KMS-11 (cell line): ENCODE results near the gene PCSK6.

ENCODE experiments used
- H2AFZ ChIP-seq: fragments of 200-600 bp; sonication (generic); 2 replicates; pipeline ENCODE4 v1.6.1; 2016; ENCODE audit warnings: antibody characterized with exemption, mixed run types, low read depth
- H3K27ac ChIP-seq: fragments of 200-600 bp; sonication (generic); 2 replicates; pipeline ENCODE4 v1.6.1; 2016; ENCODE audit warnings: mild to moderate bottlenecking, mixed run types
- H3K27me3 ChIP-seq: fragments of 200-600 bp; sonication (generic); 2 replicates; pipeline ENCODE4 v1.6.1; 2017; ENCODE audit warnings: mild to moderate bottlenecking, low read depth, mixed run types, moderate library complexity; ENCODE audit not compliant: insufficient read depth
- H3K36me3 ChIP-seq: fragments of 200-600 bp; sonication (generic); 2 replicates; pipeline ENCODE4 v1.6.1; 2017; ENCODE audit warnings: mild to moderate bottlenecking, mixed run types; ENCODE audit not compliant: insufficient read depth
- H3K4me1 ChIP-seq: fragments of 200-600 bp; sonication (generic); 2 replicates; pipeline ENCODE4 v1.6.1; 2016; ENCODE audit warnings: mild to moderate bottlenecking, low read depth, mixed run types; ENCODE audit not compliant: poor library complexity, severe bottlenecking
- H3K4me2 ChIP-seq: fragments of 200-600 bp; sonication (generic); 2 replicates; pipeline ENCODE4 v1.7.0; 2016; ENCODE audit warnings: mild to moderate bottlenecking, mixed run types
- H3K4me3 ChIP-seq: fragments of 200-600 bp; sonication (generic); IDR thresholded peaks from 2 replicates; pipeline ENCODE4 v1.6.1; 2017; ENCODE audit warnings: low read depth, low read length, mixed read lengths; ENCODE audit not compliant: insufficient read depth
- H3K79me2 ChIP-seq: fragments of 200-600 bp; sonication (generic); 2 replicates; pipeline ENCODE4 v1.6.1; 2016; ENCODE audit warnings: low read depth, mixed run types; ENCODE audit not compliant: insufficient read depth
- H3K9ac ChIP-seq: fragments of 200-600 bp; sonication (generic); 2 replicates; pipeline ENCODE4 v1.6.1; 2016; ENCODE audit warnings: mild to moderate bottlenecking, mixed run types
- H4K20me1 ChIP-seq: fragments of 200-600 bp; sonication (generic); 2 replicates; pipeline ENCODE4 v1.6.1; 2016; ENCODE audit warnings: mild to moderate bottlenecking, mixed run types; ENCODE audit not compliant: insufficient read depth
- TF ChIP-seq, protein P1 (sequence below): fragments of 200-600 bp; sonication (generic); conservative IDR thresholded peaks from 2 replicates; pipeline ENCODE4 v1.6.1; 2017; ENCODE audit warnings: low read depth, mild to moderate bottlenecking, antibody characterized with exemption, low read length, moderate library complexity, mixed read lengths

PCSK6 gene

DNA sequence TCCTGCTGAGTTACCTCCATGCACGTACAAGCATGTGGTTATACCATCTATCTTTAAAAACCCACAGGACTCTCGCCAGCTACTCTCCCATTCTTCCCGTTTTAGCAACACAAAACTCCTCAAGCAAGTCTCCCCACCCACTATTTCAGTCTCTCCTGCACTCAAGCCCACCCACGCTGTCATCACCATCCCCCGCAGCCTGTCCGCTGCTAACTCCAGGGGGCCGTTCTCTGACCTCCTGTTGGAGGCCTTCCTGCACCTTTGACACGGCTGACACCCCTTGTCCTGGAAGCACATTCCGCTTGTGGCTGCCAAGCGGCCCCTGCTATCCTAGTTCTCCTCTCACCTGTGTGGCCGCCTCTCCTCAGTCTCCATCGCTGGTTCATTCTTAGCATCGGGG lies 7.5 kb upstream of the PCSK6 start:
- TF ChIP-seq, protein P1, sequence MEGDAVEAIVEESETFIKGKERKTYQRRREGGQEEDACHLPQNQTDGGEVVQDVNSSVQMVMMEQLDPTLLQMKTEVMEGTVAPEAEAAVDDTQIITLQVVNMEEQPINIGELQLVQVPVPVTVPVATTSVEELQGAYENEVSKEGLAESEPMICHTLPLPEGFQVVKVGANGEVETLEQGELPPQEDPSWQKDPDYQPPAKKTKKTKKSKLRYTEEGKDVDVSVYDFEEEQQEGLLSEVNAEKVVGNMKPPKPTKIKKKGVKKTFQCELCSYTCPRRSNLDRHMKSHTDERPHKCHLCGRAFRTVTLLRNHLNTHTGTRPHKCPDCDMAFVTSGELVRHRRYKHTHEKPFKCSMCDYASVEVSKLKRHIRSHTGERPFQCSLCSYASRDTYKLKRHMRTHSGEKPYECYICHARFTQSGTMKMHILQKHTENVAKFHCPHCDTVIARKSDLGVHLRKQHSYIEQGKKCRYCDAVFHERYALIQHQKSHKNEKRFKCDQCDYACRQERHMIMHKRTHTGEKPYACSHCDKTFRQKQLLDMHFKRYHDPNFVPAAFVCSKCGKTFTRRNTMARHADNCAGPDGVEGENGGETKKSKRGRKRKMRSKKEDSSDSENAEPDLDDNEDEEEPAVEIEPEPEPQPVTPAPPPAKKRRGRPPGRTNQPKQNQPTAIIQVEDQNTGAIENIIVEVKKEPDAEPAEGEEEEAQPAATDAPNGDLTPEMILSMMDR = no peak
- Histone ChIP-seq H3K4me1 (peaks cover 12% of the 10 kb centered on the region), H3K36me3 (no peaks in the 10 kb centered on the region), H3K4me3 (no peak overlapping the region), H3K4me2 (no peak overlapping the region), H2AFZ (no peak overlapping the region), H3K27me3 (no peaks in the 10 kb centered on the region), H3K9ac (no peak overlapping the region), H3K27ac (no peak overlapping the region), H4K20me1 (no peaks in the 10 kb centered on the region), H3K79me2 (no peaks in the 10 kb centered on the region)

DNA sequence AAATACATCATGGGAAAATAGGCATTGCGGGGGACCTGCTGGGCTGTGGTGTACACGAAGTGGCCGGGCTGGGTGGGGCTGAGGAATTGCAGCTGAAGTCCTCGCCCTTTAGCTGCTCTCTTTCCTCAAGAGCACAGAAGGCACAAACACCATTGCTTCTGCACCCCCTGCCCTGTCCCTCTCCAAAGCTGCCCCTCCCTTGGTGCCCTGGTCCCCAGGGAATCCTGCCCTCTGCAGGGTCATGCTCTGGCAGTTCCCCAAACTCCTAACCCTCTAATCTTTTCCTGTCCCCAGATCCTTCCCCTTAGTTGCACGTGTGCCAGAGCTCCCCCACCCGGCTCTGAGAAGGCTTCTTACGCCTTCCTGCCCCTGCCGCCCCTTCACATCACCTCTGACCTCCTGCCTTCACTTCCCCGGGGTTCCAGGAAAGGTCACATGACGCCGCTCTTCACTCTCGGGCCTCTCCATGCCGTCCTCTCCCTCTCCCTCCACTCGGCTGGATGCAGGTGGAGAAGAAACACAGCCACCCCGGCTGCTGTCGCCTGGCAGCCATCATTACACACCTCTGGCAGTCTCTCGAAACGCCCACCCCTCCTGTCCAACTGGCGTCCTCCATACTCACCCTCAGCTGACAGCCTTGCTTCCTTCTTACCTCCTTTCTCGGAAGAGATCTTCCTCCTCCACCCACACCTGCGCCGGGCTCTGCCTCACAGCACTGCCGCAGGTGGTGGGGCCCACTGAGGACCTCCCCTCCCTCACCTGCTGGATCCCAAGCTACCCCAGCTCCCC lies 6.9 kb upstream of the PCSK6 start:
- Histone ChIP-seq H4K20me1 (no peaks in the 10 kb centered on the region), H3K4me2 (no peak overlapping the region), H3K27me3 (no peaks in the 10 kb centered on the region), H3K79me2 (no peaks in the 10 kb centered on the region), H3K9ac (no peak overlapping the region), H3K36me3 (no peaks in the 10 kb centered on the region), H3K4me3 (no peak overlapping the region), H3K4me1 (peaks cover 12% of the 10 kb centered on the region), H2AFZ (no peak overlapping the region), H3K27ac (no peak overlapping the region)
- TF ChIP-seq, protein P1 = no peak

DNA sequence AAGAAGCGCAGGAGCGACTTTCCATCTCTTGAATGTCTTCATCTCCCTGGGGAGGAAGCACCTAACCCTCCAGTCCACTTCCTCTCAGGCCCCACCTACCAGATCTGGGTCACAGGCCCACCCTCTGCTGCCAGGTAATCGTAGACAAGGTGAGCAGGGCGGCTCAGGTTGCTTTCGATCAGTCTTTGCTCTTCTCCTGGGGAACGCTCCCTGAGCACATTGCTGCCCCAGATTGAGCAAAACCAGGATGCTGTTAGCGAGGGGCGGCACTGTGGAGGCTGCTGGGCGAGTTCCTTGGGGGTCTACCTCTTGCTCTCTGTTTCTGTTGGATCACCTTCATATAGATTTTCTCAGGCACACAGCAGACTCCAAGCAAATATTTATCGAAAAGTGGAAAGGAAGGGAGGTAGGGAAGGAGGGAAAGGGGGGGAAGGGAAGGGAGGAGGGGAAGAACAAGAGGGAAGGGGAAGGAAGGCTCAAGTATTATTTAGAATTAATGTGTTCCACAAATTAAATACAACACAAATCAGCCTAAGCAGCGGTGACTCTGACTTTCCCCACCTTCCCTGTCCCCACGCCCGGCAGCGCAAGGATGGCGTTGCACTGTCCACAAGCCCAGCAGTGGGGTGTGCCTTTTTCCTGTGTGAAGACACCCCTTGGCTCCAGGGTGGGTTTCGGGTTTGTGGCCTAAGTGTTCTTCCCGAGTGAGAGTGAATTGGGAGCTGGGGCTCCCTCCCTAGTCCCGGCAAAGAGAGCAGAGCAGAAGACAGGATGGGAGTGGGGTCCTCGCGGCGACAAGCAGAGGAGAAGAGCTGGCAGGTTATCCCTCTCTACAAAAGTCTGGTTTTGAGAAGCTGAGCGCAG lies 6.1 kb upstream of the PCSK6 start:
- Histone ChIP-seq H4K20me1 (no peaks in the 10 kb centered on the region), H3K36me3 (no peaks in the 10 kb centered on the region), H3K4me3 (no peak overlapping the region), H3K9ac (no peak overlapping the region), H2AFZ (no peak overlapping the region), H3K4me1 (peaks cover 9% of the 10 kb centered on the region), H3K79me2 (no peaks in the 10 kb centered on the region), H3K27ac (no peak overlapping the region), H3K27me3 (no peaks in the 10 kb centered on the region), H3K4me2 (no peak overlapping the region)
- TF ChIP-seq, protein P1 = no peak

DNA sequence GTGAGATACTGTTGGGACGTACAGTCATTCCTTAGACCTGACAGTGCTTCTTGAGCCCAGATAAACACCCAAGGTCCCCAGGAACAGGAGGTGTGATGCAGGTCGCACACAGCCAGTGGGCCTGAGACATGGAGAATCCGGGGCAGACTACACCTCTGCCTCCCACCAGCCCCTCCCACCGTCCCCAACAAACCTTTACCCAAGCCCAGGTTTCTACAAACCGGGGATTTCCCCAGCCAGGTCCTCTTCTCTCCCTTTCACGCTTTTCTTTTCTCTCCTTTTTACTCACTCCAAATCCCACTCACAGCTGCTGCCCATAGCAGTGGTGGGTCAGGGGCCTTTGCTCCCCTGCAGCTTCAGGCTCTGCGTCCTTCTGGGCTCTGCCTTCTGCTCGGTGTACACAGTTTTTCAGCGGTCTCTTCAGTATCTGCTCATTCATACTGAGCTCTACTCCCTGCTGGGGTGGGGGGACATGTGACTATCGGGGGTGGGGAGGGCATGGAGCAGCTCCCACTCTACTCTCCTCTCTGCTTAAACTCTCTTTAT lies 4.8 kb upstream of the PCSK6 start:
- Histone ChIP-seq H3K36me3 (no peaks in the 10 kb centered on the region), H3K4me2 (no peak overlapping the region), H3K4me1 (no peaks in the 10 kb centered on the region), H3K9ac (no peak overlapping the region), H3K4me3 (no peak overlapping the region), H3K27me3 (no peaks in the 10 kb centered on the region), H3K79me2 (no peaks in the 10 kb centered on the region), H3K27ac (no peak overlapping the region), H4K20me1 (no peaks in the 10 kb centered on the region), H2AFZ (no peak overlapping the region)
- TF ChIP-seq, protein P1 = no peak
